HEK293 (cell line): ENCODE measurements around the gene FRA10AC1.

ENCODE experiments used
- GLIS2 ChIP-seq: fragments of 450-650 bp; formaldehyde crosslinking; IDR thresholded peaks from 2 replicates; pipeline ENCODE4 v1.5.1; 2016; ENCODE audit warnings: missing biosample characterization, missing genetic modification characterization
- HOXD13 ChIP-seq: sonication (generic); formaldehyde crosslinking; IDR thresholded peaks from 2 replicates; pipeline ENCODE4 v1.8.0; 2022; ENCODE audit warnings: missing genetic modification reagents, borderline replicate concordance
- PRDM2 ChIP-seq: fragments of 450-650 bp; formaldehyde crosslinking; IDR thresholded peaks from 2 replicates; pipeline ENCODE4 v1.5.1; 2016; ENCODE audit warnings: missing biosample characterization, missing genetic modification characterization, borderline replicate concordance
- SALL2 ChIP-seq: fragments of 450-650 bp; formaldehyde crosslinking; IDR thresholded peaks from 2 replicates; pipeline ENCODE4 v1.5.0; 2017; ENCODE audit warnings: missing biosample characterization, mild to moderate bottlenecking, missing genetic modification characterization, borderline replicate concordance
- SP2 ChIP-seq: fragments of 450-650 bp; formaldehyde crosslinking; IDR thresholded peaks from 2 replicates; pipeline ENCODE4 v1.5.1; 2016; ENCODE audit warnings: missing biosample characterization, missing genetic modification characterization
- TCF7L2 ChIP-seq: IDR thresholded peaks from 2 replicates; pipeline ENCODE4 v1.6.1; 2011; ENCODE audit warnings: low read depth, mild to moderate bottlenecking, inconsistent platforms, low read length, moderate library complexity, borderline replicate concordance
- WT1 ChIP-seq: fragments of 450-650 bp; formaldehyde crosslinking; IDR thresholded peaks from 2 replicates; pipeline ENCODE4 v1.5.1; 2016; ENCODE audit warnings: missing biosample characterization, missing genetic modification characterization
- ZBTB20 ChIP-seq: fragments of 450-650 bp; formaldehyde crosslinking; IDR thresholded peaks from 2 replicates; pipeline ENCODE4 v1.5.1; 2016; ENCODE audit warnings: missing biosample characterization, missing genetic modification characterization
- ZBTB7A ChIP-seq: fragments of 450-650 bp; formaldehyde crosslinking; IDR thresholded peaks from 2 replicates; pipeline ENCODE4 v1.5.1; 2016; ENCODE audit warnings: low read depth, missing biosample characterization, missing genetic modification characterization
- ZEB2 ChIP-seq: fragments of 450-650 bp; formaldehyde crosslinking; IDR thresholded peaks from 2 replicates; pipeline ENCODE4 v1.5.1; 2016; ENCODE audit warnings: missing biosample characterization, missing genetic modification characterization
- ZFP3 ChIP-seq: fragments of 450-650 bp; formaldehyde crosslinking; IDR thresholded peaks from 2 replicates; pipeline ENCODE4 v1.5.1; 2016; ENCODE audit warnings: low read depth, missing biosample characterization, missing genetic modification characterization
- ZNF132 ChIP-seq: fragments of 450-650 bp; formaldehyde crosslinking; IDR thresholded peaks from 2 replicates; pipeline ENCODE4 v1.5.1; 2017; ENCODE audit warnings: missing biosample characterization, missing genetic modification characterization, borderline replicate concordance
- ZNF140 ChIP-seq: fragments of 450-650 bp; formaldehyde crosslinking; IDR thresholded peaks from 2 replicates; pipeline ENCODE4 v1.5.1; 2016; ENCODE audit warnings: missing biosample characterization, missing genetic modification characterization
- ZNF169 ChIP-seq: fragments of 450-650 bp; formaldehyde crosslinking; IDR thresholded peaks from 2 replicates; pipeline ENCODE4 v1.5.1; 2016; ENCODE audit warnings: missing biosample characterization, missing genetic modification characterization
- ZNF211 ChIP-seq: fragments of 450-650 bp; formaldehyde crosslinking; IDR thresholded peaks from 2 replicates; pipeline ENCODE4 v1.5.1; 2016; ENCODE audit warnings: low read depth, missing biosample characterization, missing genetic modification characterization
- ZNF274 ChIP-seq, 2 experiments: fragments of 200-500 bp in 1 of 2; fragments of 450-650 bp in 1 of 2; sonication (Bioruptor generic) in 1 of 2; formaldehyde crosslinking in 1 of 2; IDR thresholded peaks; 2 replicates each; pipeline versions ENCODE4 v1.5.1 to v1.6.1; 2014 to 2016; ENCODE audit warnings: borderline replicate concordance in 1 of 2, inconsistent platforms in 1 of 2, low read length in 1 of 2, missing biosample characterization in 1 of 2, missing genetic modification characterization in 1 of 2
- ZNF354C ChIP-seq: fragments of 450-650 bp; formaldehyde crosslinking; IDR thresholded peaks from 2 replicates; pipeline ENCODE4 v1.5.1; 2016; ENCODE audit warnings: missing biosample characterization, missing genetic modification characterization, low read depth, borderline replicate concordance
- ZNF449 ChIP-seq: fragments of 450-650 bp; formaldehyde crosslinking; IDR thresholded peaks from 2 replicates; pipeline ENCODE4 v1.5.1; 2017; ENCODE audit warnings: missing biosample characterization, mild to moderate bottlenecking, missing genetic modification characterization, moderate library complexity
- ZNF596 ChIP-seq: fragments of 450-650 bp; IDR thresholded peaks from 2 replicates; pipeline ENCODE4 v1.5.0; 2018; ENCODE audit warnings: missing biosample characterization, mild to moderate bottlenecking, missing genetic modification characterization, moderate library complexity
- ZNF600 ChIP-seq: fragments of 450-650 bp; formaldehyde crosslinking; IDR thresholded peaks from 2 replicates; pipeline ENCODE4 v1.5.1; 2016; ENCODE audit warnings: missing biosample characterization, missing genetic modification characterization
- ZNF610 ChIP-seq: fragments of 450-650 bp; formaldehyde crosslinking; IDR thresholded peaks from 2 replicates; pipeline ENCODE4 v1.5.1; 2016; ENCODE audit warnings: missing biosample characterization, missing genetic modification characterization, borderline replicate concordance
- ZNF621 ChIP-seq: fragments of 450-650 bp; formaldehyde crosslinking; IDR thresholded peaks from 2 replicates; pipeline ENCODE4 v1.5.1; 2017; ENCODE audit warnings: missing biosample characterization, missing genetic modification characterization
- ZNF623 ChIP-seq: fragments of 450-650 bp; formaldehyde crosslinking; IDR thresholded peaks from 2 replicates; pipeline ENCODE4 v1.5.1; 2016; ENCODE audit warnings: missing biosample characterization, missing genetic modification characterization
- ZNF629 ChIP-seq: fragments of 450-650 bp; formaldehyde crosslinking; IDR thresholded peaks from 2 replicates; pipeline ENCODE4 v1.5.1; 2017; ENCODE audit warnings: missing biosample characterization, missing genetic modification characterization
- ZNF785 ChIP-seq: fragments of 450-650 bp; formaldehyde crosslinking; IDR thresholded peaks from 2 replicates; pipeline ENCODE4 v1.5.1; 2016; ENCODE audit warnings: missing biosample characterization, missing genetic modification characterization
- ZNF791 ChIP-seq: fragments of 450-650 bp; formaldehyde crosslinking; IDR thresholded peaks from 2 replicates; pipeline ENCODE4 v1.5.1; 2016; ENCODE audit warnings: missing biosample characterization, missing genetic modification characterization
- ZNF792 ChIP-seq: fragments of 450-650 bp; formaldehyde crosslinking; IDR thresholded peaks from 2 replicates; pipeline ENCODE4 v1.5.1; 2016; ENCODE audit warnings: missing biosample characterization, missing genetic modification characterization
- TF ChIP-seq, protein P1 (sequence below): fragments of 450-650 bp; formaldehyde crosslinking; IDR thresholded peaks from 2 replicates; pipeline ENCODE4 v1.5.1; 2017; ENCODE audit warnings: missing biosample characterization, missing genetic modification characterization
- TF ChIP-seq, protein P2 (sequence below): fragments of 450-650 bp; formaldehyde crosslinking; IDR thresholded peaks from 2 replicates; pipeline ENCODE4 v1.5.1; 2016; ENCODE audit warnings: missing biosample characterization, missing genetic modification characterization

FRA10AC1 gene

GRCh38 chr10:93702210-93703001 lies at the start of gene FRA10AC1 (continued):
- TF ChIP-seq ZNF449 (tag by site-specific recombination) (peak; percentile 86), SP2 (tag by site-specific recombination) (peak; percentile 81), ZNF623 (no peak; the same call in 1 of the 2 replicates), WT1 (tag by site-specific recombination) (no peak), ZNF169 (tag by site-specific recombination) (0 out of 2 replicates have a peak, but pooled peaks have one; percentile 44), ZNF354C (no peak), ZFP3 (tag by site-specific recombination) (no peak), ZBTB20 (peak; percentile 70; the same call in 1 of the 2 replicates), ZNF792 (tag by site-specific recombination) (peak; percentile 66), ZNF211 (no peak), ZNF600 (peak; percentile 98), ZNF621 (tag by site-specific recombination) (no peak), ZEB2 (tag by site-specific recombination) (peak; percentile 91), SALL2 (tag by site-specific recombination) (no peak; the same call in 1 of the 2 replicates), ZNF791 (tag by site-specific recombination) (no peak), TCF7L2 (no peak), ZNF610 (tag by site-specific recombination) (peak; percentile 92), ZNF140 (tag by site-specific recombination) (no peak), ZBTB7A (tag by site-specific recombination) (peak; percentile 99), HOXD13 (CRISPR knock-in tag) (peak; percentile 73; the same call in 1 of the 2 replicates), ZNF132 (no peak), PRDM2 (tag by site-specific recombination) (peak; percentile 94; the same call in 1 of the 2 replicates), ZNF274 (IDR thresholded peaks at IDR 0.05; ENCODE audit: low read length) (no peak), ZNF274 (tag by site-specific recombination; IDR thresholded peaks at IDR 0.05; ENCODE audit: borderline replicate concordance) (no peak), ZNF785 (tag by site-specific recombination) (peak; percentile 94), GLIS2 (tag by site-specific recombination) (no peak), ZNF629 (tag by site-specific recombination) (peak; percentile 88), ZNF596 (tag by site-specific recombination) (peak; percentile 77)
- TF ChIP-seq, protein P1, sequence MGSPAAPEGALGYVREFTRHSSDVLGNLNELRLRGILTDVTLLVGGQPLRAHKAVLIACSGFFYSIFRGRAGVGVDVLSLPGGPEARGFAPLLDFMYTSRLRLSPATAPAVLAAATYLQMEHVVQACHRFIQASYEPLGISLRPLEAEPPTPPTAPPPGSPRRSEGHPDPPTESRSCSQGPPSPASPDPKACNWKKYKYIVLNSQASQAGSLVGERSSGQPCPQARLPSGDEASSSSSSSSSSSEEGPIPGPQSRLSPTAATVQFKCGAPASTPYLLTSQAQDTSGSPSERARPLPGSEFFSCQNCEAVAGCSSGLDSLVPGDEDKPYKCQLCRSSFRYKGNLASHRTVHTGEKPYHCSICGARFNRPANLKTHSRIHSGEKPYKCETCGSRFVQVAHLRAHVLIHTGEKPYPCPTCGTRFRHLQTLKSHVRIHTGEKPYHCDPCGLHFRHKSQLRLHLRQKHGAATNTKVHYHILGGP (tag by site-specific recombination), result peak; percentile 83
- TF ChIP-seq, protein P2, sequence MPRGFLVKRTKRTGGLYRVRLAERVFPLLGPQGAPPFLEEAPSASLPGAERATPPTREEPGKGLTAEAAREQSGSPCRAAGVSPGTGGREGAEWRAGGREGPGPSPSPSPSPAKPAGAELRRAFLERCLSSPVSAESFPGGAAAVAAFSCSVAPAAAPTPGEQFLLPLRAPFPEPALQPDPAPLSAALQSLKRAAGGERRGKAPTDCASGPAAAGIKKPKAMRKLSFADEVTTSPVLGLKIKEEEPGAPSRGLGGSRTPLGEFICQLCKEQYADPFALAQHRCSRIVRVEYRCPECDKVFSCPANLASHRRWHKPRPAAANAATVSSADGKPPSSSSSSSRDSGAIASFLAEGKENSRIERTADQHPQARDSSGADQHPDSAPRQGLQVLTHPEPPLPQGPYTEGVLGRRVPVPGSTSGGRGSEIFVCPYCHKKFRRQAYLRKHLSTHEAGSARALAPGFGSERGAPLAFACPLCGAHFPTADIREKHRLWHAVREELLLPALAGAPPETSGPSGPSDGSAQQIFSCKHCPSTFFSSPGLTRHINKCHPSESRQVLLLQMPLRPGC (tag by site-specific recombination), result peak; percentile 93
